Glomerular visceral epithelial cell (primary cell): ENCODE measurements around the gene APOL2.
A peak's percentile ranks its signal among the peaks of the same experiment; 100 is the strongest.
"Not testable (repeated sequence)": the region's sequence is repeated elsewhere in the genome, so short reads cannot be mapped to it uniquely, and the experiment has no call there.

Source experiments
- DNase-seq: peaks from one replicate; pipeline ENCODE4 v3.0.0-alpha.2; 2016; ENCODE audit errors: extremely low spot score

Gene APOL2

GRCh38 chr22:36263216-36263673 lies 23.9 kb upstream of the APOL2 start:
- DNase-seq: not testable (repeated sequence)

GRCh38 chr22:36262307-36262706 lies 23.0 kb upstream of the APOL2 start:
- DNase-seq: not testable (repeated sequence)

GRCh38 chr22:36261675-36262074 lies 22.3 kb upstream of the APOL2 start:
- DNase-seq: not testable (repeated sequence)

GRCh38 chr22:36259615-36260300 lies 20.4 kb upstream of the APOL2 start:
- DNase-seq: no peak

GRCh38 chr22:36258701-36259614 lies 19.6 kb upstream of the APOL2 start:
- no peak for DNase-seq

- DNase-seq: no peak
Observed at GRCh38 chr22:36257948-36258670, 18.8 kb upstream of the APOL2 start.

GRCh38 chr22:36257308-36257707 lies 18.0 kb upstream of the APOL2 start:
- no peak for DNase-seq

- DNase-seq: no peak
Observed at GRCh38 chr22:36256478-36256877, 17.2 kb upstream of the APOL2 start.

GRCh38 chr22:36255572-36255971 lies 16.2 kb upstream of the APOL2 start:
- not testable (repeated sequence) for DNase-seq

- DNase-seq: no peak
Observed at GRCh38 chr22:36253523-36254490, 14.5 kb upstream of the APOL2 start.

- DNase-seq: peak; percentile 61
Observed at GRCh38 chr22:36252754-36253522, 13.6 kb upstream of the APOL2 start, which contains the start of gene APOL1. Gene APOL1 (plus strand): TSS chr22:36253133. CDS start chr22:36254956, 1,823 bp downstream.

- DNase-seq: not testable (repeated sequence)
Observed at GRCh38 chr22:36251979-36252608, 12.8 kb upstream of the APOL2 start.

- DNase-seq: peak; percentile 69
Observed at GRCh38 chr22:36250292-36250960, 11.1 kb upstream of the APOL2 start.

- no peak for DNase-seq
Observed at GRCh38 chr22:36249160-36249559, 9.8 kb upstream of the APOL2 start.

- DNase-seq: no peak
Observed at GRCh38 chr22:36247955-36248354, 8.6 kb upstream of the APOL2 start.

GRCh38 chr22:36246718-36247117 lies 7.4 kb upstream of the APOL2 start:
- DNase-seq: no peak

GRCh38 chr22:36245805-36246356 lies 6.6 kb upstream of the APOL2 start:
- DNase-seq: no peak

- DNase-seq: peak; percentile 60
Observed at GRCh38 chr22:36244522-36245391, 5.4 kb upstream of the APOL2 start.
